SK-N-SH (cell line): ENCODE measurements around the gene KRTAP10-2. TPM values are rescaled to one million over a fixed set of nuclear protein-coding genes. Genes with fewer than 3 reads are reported as not detected.

Experiments
- CTCF ChIA-PET: fragments of 300-600, 350-600 bp; formaldehyde crosslinking; extraction: SDS; loops from one replicate; lab custom pipeline; 2021; lab: Yijun Ruan, JAX
- POLR2A ChIA-PET: fragments of 350-600 bp; sonication (Branson Sonifier 250); formaldehyde crosslinking; extraction: SDS; loops from one replicate; lab custom pipeline; 2020; ENCODE audit warnings: antibody characterized with exemption, inconsistent platforms; lab: Yijun Ruan, JAX
- DNase-seq: peaks from one replicate; pipeline ENCODE4 v3.0.0; 2012
- H2AFZ ChIP-seq: fragments of 200-600 bp; sonication (generic); 2 replicates; pipeline ENCODE4 v1.8.1; 2016; ENCODE audit warnings: antibody characterized with exemption, mild to moderate bottlenecking, low read depth
- H3F3A ChIP-seq: fragments of 200-600 bp; sonication (generic); replicated peaks from 2 replicates; pipeline ENCODE3; 2016; ENCODE audit warnings: antibody characterized with exemption, mild to moderate bottlenecking; ENCODE audit not compliant: insufficient read depth
- H3K27ac ChIP-seq, 2 experiments: fragments of 200-500 bp in 1 of 2; fragments of 200-600 bp in 1 of 2; sonication (Bioruptor generic) in 1 of 2; sonication (generic), shearing (Covaris generic) in 1 of 2; 2 replicates each; pipeline versions ENCODE4 v1.5.1 to v1.6.1; 2014 to 2016; ENCODE audit warnings: low read depth in 2 of 2, inconsistent platforms in 1 of 2, low read length in 1 of 2, mild to moderate bottlenecking in 1 of 2, mixed read lengths in 1 of 2
- H3K27me3 ChIP-seq: fragments of 200-600 bp; sonication (generic), shearing (Covaris generic); 2 replicates; pipeline ENCODE4 v1.6.1; 2016; ENCODE audit warnings: mixed run types; ENCODE audit not compliant: insufficient read depth
- H3K36me3 ChIP-seq, 2 experiments: fragments of 200-500 bp in 1 of 2; fragments of 200-600 bp in 1 of 2; sonication (Bioruptor generic) in 1 of 2; sonication (generic) in 1 of 2; replicated peaks in 1 of 2; 2 replicates each; pipeline versions ENCODE3 to v1.5.1; 2014 to 2016; ENCODE audit warnings: low read length in 1 of 2, mild to moderate bottlenecking in 1 of 2; ENCODE audit not compliant: insufficient read depth in 2 of 2, control insufficient read depth in 1 of 2
- H3K4me1 ChIP-seq, 2 experiments: fragments of 200-500 bp in 1 of 2; fragments of 200-600 bp in 1 of 2; sonication (Bioruptor generic) in 1 of 2; sonication (generic), shearing (Covaris generic) in 1 of 2; 2 replicates each; pipeline versions ENCODE4 v1.5.1 to v1.6.1; 2014 to 2016; ENCODE audit warnings: low read depth in 1 of 2, low read length in 1 of 2, mixed run types in 1 of 2; ENCODE audit not compliant: insufficient read depth in 2 of 2, control insufficient read depth in 1 of 2
- H3K4me2 ChIP-seq: fragments of 200-600 bp; sonication (generic), shearing (Covaris generic); 2 replicates; pipeline ENCODE4 v1.6.1; 2017; ENCODE audit warnings: mixed run types
- H3K4me3 ChIP-seq, 2 experiments: fragments of 200-500 bp in 1 of 2; fragments of 200-600 bp in 1 of 2; sonication (Bioruptor generic) in 1 of 2; sonication (generic), shearing (Covaris generic) in 1 of 2; 2 replicates each; pipeline versions ENCODE4 v1.5.1 to v1.8.1; 2014 to 2016; ENCODE audit warnings: low read depth in 2 of 2, inconsistent platforms in 1 of 2, low read length in 1 of 2, mild to moderate bottlenecking in 1 of 2, mixed read lengths in 1 of 2, moderate library complexity in 1 of 2
- H3K79me2 ChIP-seq: fragments of 200-600 bp; sonication (generic); 2 replicates; pipeline ENCODE4 v1.8.1; 2017; ENCODE audit warnings: mild to moderate bottlenecking; ENCODE audit not compliant: insufficient read depth
- H3K9ac ChIP-seq: fragments of 200-600 bp; sonication (generic); 2 replicates; pipeline ENCODE4 v1.6.1; 2017; ENCODE audit warnings: mixed run types
- H3K9me2 ChIP-seq: fragments of 200-600 bp; sonication (generic); 2 replicates; pipeline ENCODE4 v1.6.1; 2017; ENCODE audit warnings: mixed run types
- H3K9me3 ChIP-seq: fragments of 200-600 bp; sonication (generic); 2 replicates; pipeline ENCODE4 v1.6.1; 2017; ENCODE audit warnings: mixed run types, mild to moderate bottlenecking, moderate library complexity
- H4K20me1 ChIP-seq: fragments of 200-600 bp; sonication (generic); 2 replicates; pipeline ENCODE4 v1.6.1; 2017; ENCODE audit warnings: mild to moderate bottlenecking, mixed run types; ENCODE audit not compliant: insufficient read depth
- ELF1 ChIP-seq: IDR thresholded peaks from 2 replicates; pipeline ENCODE4 v1.4.0; 2012
- EP300 ChIP-seq, 2 experiments: IDR thresholded peaks; 2 replicates each; pipeline versions ENCODE4 v1.4.0 to v1.6.1; 2012; ENCODE audit warnings: borderline replicate concordance in 1 of 2, low read depth in 1 of 2, low read length in 1 of 2
- FOSL2 ChIP-seq: IDR thresholded peaks from 2 replicates; pipeline ENCODE4 v1.4.0; 2012; ENCODE audit warnings: low read depth, mild to moderate bottlenecking, moderate library complexity, borderline replicate concordance
- GABPA ChIP-seq: IDR thresholded peaks from 2 replicates; pipeline ENCODE4 v1.4.0; 2012; ENCODE audit warnings: low read depth, mild to moderate bottlenecking
- GATA2 ChIP-seq: sonication (generic); formaldehyde crosslinking; IDR thresholded peaks from 2 replicates; pipeline ENCODE4 v1.5.0; 2020; ENCODE audit warnings: mild to moderate bottlenecking, missing genetic modification reagents
- IRF3 ChIP-seq: fragments of 150-350 bp; IDR thresholded peaks from 2 replicates; pipeline ENCODE4 v1.6.1; 2016; ENCODE audit warnings: mild to moderate bottlenecking, low read depth, low read length
- JUND ChIP-seq: IDR thresholded peaks from 2 replicates; pipeline ENCODE4 v1.4.0; 2012
- MEF2A ChIP-seq: IDR thresholded peaks from 2 replicates; pipeline ENCODE4 v1.4.0; 2012; ENCODE audit warnings: low read depth, borderline replicate concordance
- MXI1 ChIP-seq: IDR thresholded peaks from 2 replicates; pipeline ENCODE4 v1.6.1; 2012; ENCODE audit warnings: mild to moderate bottlenecking, low read depth, low read length, improper control_type of control experiment
- NFIC ChIP-seq: IDR thresholded peaks from 2 replicates; pipeline ENCODE4 v1.4.0; 2012; ENCODE audit warnings: borderline replicate concordance
- NRF1 ChIP-seq: IDR thresholded peaks from 2 replicates; pipeline ENCODE4 v1.6.1; 2012; ENCODE audit warnings: low read depth, mild to moderate bottlenecking, low read length
- PBX3 ChIP-seq: IDR thresholded peaks from 2 replicates; pipeline ENCODE4; 2012
- POLR2AphosphoS5 ChIP-seq: IDR thresholded peaks from 2 replicates; pipeline ENCODE4 v1.6.1; 2012; ENCODE audit warnings: low read depth, low read length
- RFX5 ChIP-seq: IDR thresholded peaks from 2 replicates; pipeline ENCODE4 v1.6.1; 2012; ENCODE audit warnings: mild to moderate bottlenecking, improper control_type of control experiment, low read length
- SIN3A ChIP-seq: IDR thresholded peaks from 2 replicates; pipeline ENCODE4 v1.6.1; 2012; ENCODE audit warnings: low read depth, mild to moderate bottlenecking, low read length, moderate library complexity, borderline replicate concordance
- TAF1 ChIP-seq: IDR thresholded peaks from 2 replicates; pipeline ENCODE4 v1.6.1; 2012; ENCODE audit warnings: low read depth, mild to moderate bottlenecking, low read length, moderate library complexity, borderline replicate concordance
- TCF12 ChIP-seq: IDR thresholded peaks from 2 replicates; pipeline ENCODE4 v1.4.0; 2012
- TEAD4 ChIP-seq: IDR thresholded peaks from 2 replicates; pipeline ENCODE4 v1.4.0; 2012; ENCODE audit warnings: mild to moderate bottlenecking, borderline replicate concordance; ENCODE audit not compliant: insufficient read depth
- USF1 ChIP-seq: IDR thresholded peaks from 2 replicates; pipeline ENCODE4 v1.4.0; 2012; ENCODE audit warnings: low read depth, borderline replicate concordance
- ZBTB33 ChIP-seq: IDR thresholded peaks from 2 replicates; pipeline ENCODE4 v1.4.0; 2012; ENCODE audit warnings: low read depth, borderline replicate concordance
- WGBS: methylation state at CpG from one replicate; pipeline ENCODE4 v1.1.6; 2017; ENCODE audit warnings: low lambda C conversion rate; 5-methylcytosine and 5-hydroxymethylcytosine counted together
- polyA plus RNA-seq, 3 experiments: library from polyadenylated mRNA; depleted of rRNA; stranded (reverse); fragments of >200 nt; gene quantifications; 2 replicates each; pipeline ENCODE4 v1.2.3, GENCODE V29; 2012

The KRTAP10-2 gene
- polyA plus RNA-seq, 1 of the 3 experiments (the other 2 are of a cell fraction) = not detected

GRCh38 chr21:44575307-44576024 is 24.2 kb upstream of the KRTAP10-2 start:
- no peaks in the 10 kb centered on the region for H3K36me3 ChIP-seq
- no peak overlapping the region for H3K27ac ChIP-seq
- H3K9me3 ChIP-seq = no peaks in the 10 kb centered on the region
- H3K4me2 ChIP-seq = no peak overlapping the region
- peaks cover 55% of the 10 kb centered on the region for H3K27me3 ChIP-seq
- no peaks in the 10 kb centered on the region for H3F3A ChIP-seq
- H3K4me1 ChIP-seq = peaks cover 0 to 4% of the 10 kb centered on the region in 2 experiments; a peak in 1 of 4 replicates
- H2AFZ ChIP-seq = no peak overlapping the region
- no peaks in the 10 kb centered on the region for H3K79me2 ChIP-seq
- WGBS = 33% methylated on average over 18 of the region's 20 CpGs
- H4K20me1 ChIP-seq = no peaks in the 10 kb centered on the region
- no peak overlapping the region for H3K4me3 ChIP-seq
- no peak for DNase-seq
- no peak overlapping the region for H3K9ac ChIP-seq
- TF ChIP-seq NRF1 = no peak
- no peak for TF ChIP-seq IRF3
- TF ChIP-seq FOSL2 = no peak
- no peak for TF ChIP-seq TAF1
- TF ChIP-seq TCF12 = no peak
- no peak for TF ChIP-seq NFIC
- no peak for TF ChIP-seq GATA2 (CRISPR knock-in tag)
- ChIA-PET POLR2A (interaction anchor here (0.6 kb wide), 1 partner anchor 25 kb away, joined by 3 read pairs; no protein-coding TSS in a partner anchor), CTCF (no interaction called here)
- no peaks in the 10 kb centered on the region for H3K9me2 ChIP-seq

GRCh38 chr21:44574457-44575306 is 23.4 kb upstream of the KRTAP10-2 start:
- Histone ChIP-seq H3K79me2 (no peaks in the 10 kb centered on the region), H3K27ac (no peak overlapping the region), H4K20me1 (no peaks in the 10 kb centered on the region), H3K9me3 (no peaks in the 10 kb centered on the region), H3K9ac (no peak overlapping the region), H3K36me3 (no peaks in the 10 kb centered on the region), H3K4me2 (no peak overlapping the region), H3F3A (no peaks in the 10 kb centered on the region), H3K27me3 (peaks cover 59% of the 10 kb centered on the region), H3K4me3 (no peak overlapping the region), H3K9me2 (no peaks in the 10 kb centered on the region), H3K4me1 (no peaks in the 10 kb centered on the region; a peak in 1 of 4 replicates), H2AFZ (no peak overlapping the region)
- 0% methylated on average over 12 of the region's 21 CpGs for WGBS
- POLR2A ChIA-PET = interaction anchor here (0.6 kb wide), 1 partner anchor 24 kb away, joined by 3 read pairs; no protein-coding TSS in a partner anchor
- no peak for DNase-seq
- CTCF ChIA-PET = no interaction called here
- TF ChIP-seq MXI1 (no peak), TAF1 (no peak), ELF1 (no peak), JUND (no peak), PBX3 (no peak), NRF1 (no peak), POLR2AphosphoS5 (no peak), MEF2A (no peak), FOSL2 (no peak), TEAD4 (no peak), ZBTB33 (no peak), SIN3A (no peak), RFX5 (no peak), GABPA (no peak), EP300 (IDR thresholded peaks at IDR 0.05; ENCODE audit: borderline replicate concordance in 1 of 2, low read depth in 1 of 2, low read length in 1 of 2) (no peak), USF1 (no peak)
